Mesenchymal stem cell (in vitro differentiated cells and primary cell): ENCODE measurements around the gene GAPT.

Source experiments
- DNase-seq: peaks from one replicate; pipeline ENCODE4 v3.0.0-alpha.2; 2013
- H2AFZ ChIP-seq: one replicate; pipeline ENCODE4 v1.6.1; 2013; ENCODE audit warnings: low read depth, mild to moderate bottlenecking, control low read depth, inconsistent platforms, low read length, moderate library complexity
- H2AK5ac ChIP-seq: 2 replicates; pipeline ENCODE4 v1.6.1; 2013; ENCODE audit warnings: low read length, moderate library complexity, mild to moderate bottlenecking, inconsistent platforms; ENCODE audit not compliant: severe bottlenecking
- H2BK120ac ChIP-seq: one replicate; pipeline ENCODE4 v1.6.1; 2013; ENCODE audit warnings: low read depth, mild to moderate bottlenecking, inconsistent platforms, low read length, moderate library complexity
- H2BK12ac ChIP-seq, 2 experiments: one replicate each; pipeline ENCODE4 v1.6.1; 2013; ENCODE audit warnings: inconsistent platforms in 2 of 2, low read length in 2 of 2, mild to moderate bottlenecking in 2 of 2, moderate library complexity in 2 of 2, control low read depth in 1 of 2
- H2BK15ac ChIP-seq: one replicate; pipeline ENCODE4 v1.6.1; 2013; ENCODE audit warnings: mild to moderate bottlenecking, low read depth, inconsistent platforms; ENCODE audit not compliant: poor library complexity, severe bottlenecking
- H2BK5ac ChIP-seq: 2 replicates; pipeline ENCODE4 v1.6.1; 2013; ENCODE audit warnings: low read depth, mild to moderate bottlenecking, low read length, control low read depth, inconsistent platforms; ENCODE audit not compliant: poor library complexity, severe bottlenecking
- H3K14ac ChIP-seq, 2 experiments: one replicate each; pipeline ENCODE4 v1.6.1; 2013; ENCODE audit warnings: inconsistent platforms in 2 of 2, low read length in 2 of 2, control low read depth in 1 of 2, mild to moderate bottlenecking in 1 of 2, moderate library complexity in 1 of 2
- H3K18ac ChIP-seq, 2 experiments: one replicate each; pipeline ENCODE4 v1.6.1; 2013; ENCODE audit warnings: inconsistent platforms in 2 of 2, low read length in 2 of 2, control low read depth in 1 of 2, low read depth in 1 of 2, mild to moderate bottlenecking in 1 of 2
- H3K23ac ChIP-seq, 2 experiments: one replicate each; pipeline ENCODE4 v1.6.1; 2013; ENCODE audit warnings: inconsistent platforms in 2 of 2, low read length in 2 of 2, mild to moderate bottlenecking in 2 of 2, moderate library complexity in 2 of 2, control low read depth in 1 of 2
- H3K27ac ChIP-seq: 2 replicates; pipeline ENCODE4 v1.5.1; 2013; ENCODE audit warnings: mild to moderate bottlenecking, moderate library complexity, low read length, control low read depth, inconsistent platforms; ENCODE audit not compliant: poor library complexity, severe bottlenecking
- H3K27me3 ChIP-seq, 2 experiments: 2 replicates each; pipeline versions ENCODE4 v1.6.1 to v1.7.0; 2013; ENCODE audit warnings: low read length in 2 of 2, mild to moderate bottlenecking in 2 of 2, moderate library complexity in 2 of 2, control low read depth in 1 of 2, inconsistent platforms in 1 of 2; ENCODE audit not compliant: control insufficient read depth in 1 of 2, insufficient read depth in 1 of 2
- H3K36me3 ChIP-seq, 2 experiments: 2 replicates each; pipeline versions ENCODE4 v1.6.1 to v1.7.0; 2013; ENCODE audit warnings: low read length in 2 of 2, control low read depth in 1 of 2, inconsistent platforms in 1 of 2, low read depth in 1 of 2, mild to moderate bottlenecking in 1 of 2; ENCODE audit not compliant: insufficient read depth in 2 of 2, control insufficient read depth in 1 of 2
- H3K4ac ChIP-seq, 2 experiments: one replicate each; pipeline ENCODE4 v1.6.1; 2013; ENCODE audit warnings: inconsistent platforms in 2 of 2, low read length in 2 of 2, mild to moderate bottlenecking in 2 of 2, moderate library complexity in 2 of 2, control low read depth in 1 of 2, low read depth in 1 of 2
- H3K4me1 ChIP-seq: 2 replicates; pipeline ENCODE4 v1.6.1; 2013; ENCODE audit warnings: low read depth, low read length, control low read depth; ENCODE audit not compliant: control insufficient read depth, insufficient read depth
- H3K4me2 ChIP-seq: 2 replicates; pipeline ENCODE4 v1.6.1; 2013; ENCODE audit warnings: low read length, mild to moderate bottlenecking, inconsistent platforms; ENCODE audit not compliant: poor library complexity, severe bottlenecking
- H3K4me3 ChIP-seq, 2 experiments: 2 replicates each; pipeline versions ENCODE4 v1.5.1 to v1.7.0; 2013; ENCODE audit warnings: low read length in 2 of 2, mild to moderate bottlenecking in 2 of 2, control low read depth in 1 of 2, low read depth in 1 of 2; ENCODE audit not compliant: insufficient read depth in 1 of 2
- H3K79me1 ChIP-seq: replicated peaks from 2 replicates; pipeline ENCODE4 v1.6.1; 2013; ENCODE audit warnings: mild to moderate bottlenecking, control low read depth, low read length, inconsistent platforms; ENCODE audit not compliant: poor library complexity, severe bottlenecking
- H3K9ac ChIP-seq: 2 replicates; pipeline ENCODE4 v1.7.0; 2013; ENCODE audit warnings: mild to moderate bottlenecking, low read length, moderate library complexity
- H3K9me3 ChIP-seq: 2 replicates; pipeline ENCODE4 v1.7.0; 2013; ENCODE audit warnings: mild to moderate bottlenecking, low read length; ENCODE audit not compliant: control insufficient read depth
- H4K8ac ChIP-seq: one replicate; pipeline ENCODE4 v1.6.1; 2013; ENCODE audit warnings: inconsistent platforms, mild to moderate bottlenecking, low read length, moderate library complexity
- H4K91ac ChIP-seq: one replicate; pipeline ENCODE4 v1.6.1; 2013; ENCODE audit warnings: mild to moderate bottlenecking, low read length, inconsistent platforms
- WGBS: methylation state at CpG from one replicate; pipeline ENCODE4 v1.1.7; 2013; ENCODE audit warnings: mixed read lengths; 5-methylcytosine and 5-hydroxymethylcytosine counted together

Gene GAPT

GRCh38 chr5:58458743-58459145, 32.5 kb upstream of the GAPT start:
- peak overlapping the region; percentile 37 to 82 for H3K4me3 ChIP-seq
- H2BK5ac ChIP-seq = peak overlapping the region; percentile 51
- no peak overlapping the region for H3K23ac ChIP-seq
- H3K18ac ChIP-seq = no peak overlapping the region
- no peak for DNase-seq
- no peaks in the 10 kb centered on the region for H3K27me3 ChIP-seq
- no peak overlapping the region for H2AK5ac ChIP-seq
- H3K9ac ChIP-seq = peak overlapping the region; percentile 92
- H3K79me1 ChIP-seq = no peaks in the 10 kb centered on the region
- no peak overlapping the region for H2AFZ ChIP-seq
- H3K4me2 ChIP-seq = no peak overlapping the region
- 3% methylated on average over 8 of the region's 9 CpGs for WGBS
- no peak overlapping the region for H2BK12ac ChIP-seq
- H3K4me1 ChIP-seq = no peaks in the 10 kb centered on the region
- H3K27ac ChIP-seq = peak overlapping the region; percentile 98
- H2BK120ac ChIP-seq = no peak overlapping the region
- H3K36me3 ChIP-seq = peaks cover 6 to 43% of the 10 kb centered on the region in 2 experiments
- H3K14ac ChIP-seq = peak overlapping the region in 1 of 2 experiments; percentile 8
- no peak overlapping the region for H3K4ac ChIP-seq
- no peak overlapping the region for H4K91ac ChIP-seq
- H3K9me3 ChIP-seq = no peaks in the 10 kb centered on the region
- no peak overlapping the region for H4K8ac ChIP-seq
- no peak overlapping the region for H2BK15ac ChIP-seq

- H3K4ac ChIP-seq = peak overlapping the region; percentile 67 to 81
- H3K79me1 ChIP-seq = no peaks in the 10 kb centered on the region
- peak overlapping the region; percentile 96 for H2BK5ac ChIP-seq
- H4K8ac ChIP-seq = peak overlapping the region; percentile 75
- DNase-seq = peak; percentile 64
- peak overlapping the region; percentile 50 for H4K91ac ChIP-seq
- peak overlapping the region; percentile 97 to 99 for H3K23ac ChIP-seq
- H3K14ac ChIP-seq = peak overlapping the region in 1 of 2 experiments; percentile 100
- peak overlapping the region; percentile 90 to 98 for H3K18ac ChIP-seq
- H3K4me1 ChIP-seq = no peaks in the 10 kb centered on the region
- H2BK12ac ChIP-seq = peak overlapping the region in 1 of 2 experiments; percentile 54
- H3K36me3 ChIP-seq = peaks cover 6 to 37% of the 10 kb centered on the region in 2 experiments
- H3K4me2 ChIP-seq = peak overlapping the region; percentile 34
- H3K27ac ChIP-seq = peak overlapping the region; percentile 98
- no peak overlapping the region for H2AFZ ChIP-seq
- H2BK15ac ChIP-seq = peak overlapping the region; percentile 28
- H3K4me3 ChIP-seq = peak overlapping the region; percentile 82 to 98
- peak overlapping the region; percentile 33 for H2AK5ac ChIP-seq
- no peaks in the 10 kb centered on the region for H3K27me3 ChIP-seq
- peak overlapping the region; percentile 73 for H2BK120ac ChIP-seq
- H3K9ac ChIP-seq = peak overlapping the region; percentile 92
- WGBS = under 1% methylated on average over 54 of the region's 57 CpGs
- no peaks in the 10 kb centered on the region for H3K9me3 ChIP-seq
Measured at GRCh38 chr5:58459146-58460001, 31.9 kb upstream of the GAPT start.

- H2AFZ ChIP-seq = peak within 1 kb of the TSS; percentile 43
- peak within 1 kb of the TSS; percentile 98 for H3K27ac ChIP-seq
- peak within 1 kb of the TSS; percentile 33 for H2AK5ac ChIP-seq
- H3K27me3 ChIP-seq = no peaks in the 10 kb centered on the region
- peak within 1 kb of the TSS; percentile 96 for H2BK5ac ChIP-seq
- H3K14ac ChIP-seq = peak within 1 kb of the TSS in 1 of 2 experiments; percentile 100
- no peaks in the 10 kb centered on the region for H3K79me1 ChIP-seq
- H3K18ac ChIP-seq = peak within 1 kb of the TSS; percentile 98
- H3K4me3 ChIP-seq = peak within 1 kb of the TSS; percentile 82 to 98
- DNase-seq = peak; percentile 94
- peaks cover 6 to 29% of the 10 kb centered on the region in 2 experiments for H3K36me3 ChIP-seq
- H3K23ac ChIP-seq = peak within 1 kb of the TSS; percentile 97 to 99
- peak within 1 kb of the TSS; percentile 75 to 94 for H3K4ac ChIP-seq
- no peaks in the 10 kb centered on the region for H3K4me1 ChIP-seq
- peak within 1 kb of the TSS; percentile 90 for H4K91ac ChIP-seq
- H3K9me3 ChIP-seq = no peaks in the 10 kb centered on the region
- peak within 1 kb of the TSS; percentile 90 for H2BK15ac ChIP-seq
- H4K8ac ChIP-seq = peak within 1 kb of the TSS; percentile 90
- H3K4me2 ChIP-seq = peak within 1 kb of the TSS; percentile 72
- H2BK120ac ChIP-seq = peak within 1 kb of the TSS; percentile 79
- peak within 1 kb of the TSS; percentile 92 for H3K9ac ChIP-seq
- WGBS = under 1% methylated on average over 88 of the region's 89 CpGs
- H2BK12ac ChIP-seq = peak within 1 kb of the TSS; percentile 57 to 89
Measured at GRCh38 chr5:58460002-58460731, 31.1 kb upstream of the GAPT start, which contains the start of gene PLK2. TSS of gene PLK2 (minus strand) at chr5:58460086. CDS start at chr5:58459959, 127 bp downstream.
